ENCODE measurements around the gene PLCB2.

The PLCB2 gene

GRCh38 chr15:40302288-40302886, 5.3 kb downstream of the PLCB2 start:
- DNase-seq (ENCODE audit: low read depth in 2 of 2): no peak

- no peak for DNase-seq (ENCODE audit: low read depth in 2 of 2)
Measured at GRCh38 chr15:40301467-40302179, 6.1 kb downstream of the PLCB2 start.

GRCh38 chr15:40300771-40301170, 7.0 kb downstream of the PLCB2 start:
- DNase-seq (ENCODE audit: low read depth in 2 of 2): no peak

- DNase-seq (ENCODE audit: low read depth in 2 of 2): no peak
Measured at GRCh38 chr15:40300367-40300766, 7.4 kb downstream of the PLCB2 start.

- no peak for DNase-seq (ENCODE audit: low read depth in 2 of 2)
Measured at GRCh38 chr15:40298216-40298935, 9.4 kb downstream of the PLCB2 start.

- no peak for DNase-seq (ENCODE audit: low read depth in 2 of 2)
Measured at GRCh38 chr15:40297356-40297755, 10.4 kb downstream of the PLCB2 start.

- DNase-seq (ENCODE audit: low read depth in 2 of 2): no peak
Measured at GRCh38 chr15:40296561-40297230, 11.0 kb downstream of the PLCB2 start.

- no peak for DNase-seq (ENCODE audit: low read depth in 2 of 2)
Measured at GRCh38 chr15:40295877-40296560, 11.7 kb downstream of the PLCB2 start.

GRCh38 chr15:40295297-40295696, 12.4 kb downstream of the PLCB2 start:
- DNase-seq (ENCODE audit: low read depth in 2 of 2): no peak

- DNase-seq (ENCODE audit: low read depth in 2 of 2): no peak
Measured at GRCh38 chr15:40293905-40294895, 13.5 kb downstream of the PLCB2 start.

GRCh38 chr15:40293006-40293405, 14.7 kb downstream of the PLCB2 start:
- no peak for DNase-seq (ENCODE audit: low read depth in 2 of 2)

GRCh38 chr15:40292246-40292645, 15.5 kb downstream of the PLCB2 start:
- no peak for DNase-seq (ENCODE audit: low read depth in 2 of 2)

- DNase-seq (ENCODE audit: low read depth in 2 of 2): no peak
Measured at GRCh38 chr15:40290918-40291574, 16.7 kb downstream of the PLCB2 start.

- DNase-seq (ENCODE audit: low read depth in 2 of 2): no peak
Measured at GRCh38 chr15:40290545-40290917, 17.2 kb downstream of the PLCB2 start.

- no peak for DNase-seq (ENCODE audit: low read depth in 2 of 2)
Measured at GRCh38 chr15:40289140-40289775, 18.5 kb downstream of the PLCB2 start.

GRCh38 chr15:40287968-40288367, 19.8 kb downstream of the PLCB2 start:
- DNase-seq (ENCODE audit: low read depth in 2 of 2): no peak

GRCh38 chr15:40287505-40287904, 20.2 kb downstream of the PLCB2 start:
- DNase-seq (ENCODE audit: low read depth in 2 of 2): no peak

- no peak for DNase-seq (ENCODE audit: low read depth in 2 of 2)
Measured at GRCh38 chr15:40286794-40287193, 20.9 kb downstream of the PLCB2 start.

GRCh38 chr15:40286061-40286532, 21.6 kb downstream of the PLCB2 start:
- no peak for DNase-seq (ENCODE audit: low read depth in 2 of 2)

Data from activated CD4-positive, alpha-beta T cell treated with anti-CD3 and anti-CD28 coated beads for 24 hours (primary cell).